Hepatocyte (in vitro differentiated cells): ENCODE measurements around the gene CAND1.

Source experiments
- EZH2 ChIP-seq: fragments of 200-600 bp; sonication (generic); IDR thresholded peaks from 2 replicates; pipeline ENCODE4 v1.6.1; 2016; ENCODE audit warnings: antibody characterized with exemption, mild to moderate bottlenecking, borderline replicate concordance
- EZH2phosphoT487 ChIP-seq: fragments of 200-600 bp; sonication (generic); IDR thresholded peaks from one replicate; pipeline ENCODE4 v1.6.1; 2018; ENCODE audit warnings: antibody characterized with exemption, mild to moderate bottlenecking, low read depth, moderate library complexity; ENCODE audit not compliant: unreplicated experiment, severe bottlenecking
- TF ChIP-seq, protein P1 (sequence below): fragments of 200-600 bp; sonication (generic); IDR thresholded peaks from 2 replicates; pipeline ENCODE4 v1.5.1; 2016; ENCODE audit warnings: antibody characterized with exemption, mild to moderate bottlenecking; ENCODE audit not compliant: poor library complexity

DNA sequence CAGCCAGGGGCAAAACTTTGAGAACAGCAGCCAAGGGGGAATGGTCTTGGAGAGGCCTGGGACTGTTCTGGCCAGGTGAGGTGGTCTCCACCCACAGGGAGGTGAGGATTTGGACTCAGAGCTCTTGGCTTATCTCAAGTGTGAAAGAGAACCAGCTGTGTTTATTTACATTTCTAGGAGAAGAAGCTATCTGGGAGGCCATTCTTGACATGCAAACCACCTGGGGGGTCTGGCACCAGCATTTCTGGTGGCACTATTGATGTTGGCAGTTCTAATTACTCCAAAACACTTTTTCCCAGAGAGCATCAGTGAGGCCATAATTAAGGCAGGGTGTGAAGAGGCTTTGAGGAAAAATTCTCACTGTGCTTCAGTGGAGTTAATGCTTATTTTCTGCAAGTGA, 95.1 kb downstream of the CAND1 start:
- TF ChIP-seq, protein P1, sequence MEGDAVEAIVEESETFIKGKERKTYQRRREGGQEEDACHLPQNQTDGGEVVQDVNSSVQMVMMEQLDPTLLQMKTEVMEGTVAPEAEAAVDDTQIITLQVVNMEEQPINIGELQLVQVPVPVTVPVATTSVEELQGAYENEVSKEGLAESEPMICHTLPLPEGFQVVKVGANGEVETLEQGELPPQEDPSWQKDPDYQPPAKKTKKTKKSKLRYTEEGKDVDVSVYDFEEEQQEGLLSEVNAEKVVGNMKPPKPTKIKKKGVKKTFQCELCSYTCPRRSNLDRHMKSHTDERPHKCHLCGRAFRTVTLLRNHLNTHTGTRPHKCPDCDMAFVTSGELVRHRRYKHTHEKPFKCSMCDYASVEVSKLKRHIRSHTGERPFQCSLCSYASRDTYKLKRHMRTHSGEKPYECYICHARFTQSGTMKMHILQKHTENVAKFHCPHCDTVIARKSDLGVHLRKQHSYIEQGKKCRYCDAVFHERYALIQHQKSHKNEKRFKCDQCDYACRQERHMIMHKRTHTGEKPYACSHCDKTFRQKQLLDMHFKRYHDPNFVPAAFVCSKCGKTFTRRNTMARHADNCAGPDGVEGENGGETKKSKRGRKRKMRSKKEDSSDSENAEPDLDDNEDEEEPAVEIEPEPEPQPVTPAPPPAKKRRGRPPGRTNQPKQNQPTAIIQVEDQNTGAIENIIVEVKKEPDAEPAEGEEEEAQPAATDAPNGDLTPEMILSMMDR: no peak
- no peak for TF ChIP-seq EZH2phosphoT487
- TF ChIP-seq EZH2: no peak
